Endothelial cell (in vitro differentiated cells): ENCODE data around the gene FOXQ1. TPM values are rescaled to one million over a fixed set of nuclear protein-coding genes. Genes with fewer than 3 reads are reported as not detected.

Experiments used
- DNase-seq: peaks from one replicate; pipeline ENCODE4 v3.0.0; 2021; ENCODE audit warnings: low spot score
- H3K27ac Mint-ChIP-seq: one replicate; pipeline ENCODE4 v1.8.0; 2021; ENCODE audit warnings: mixed read lengths, inconsistent platforms; ENCODE audit not compliant: unreplicated experiment
- H3K27me3 Mint-ChIP-seq: one replicate; pipeline ENCODE4 v1.8.0; 2021; ENCODE audit warnings: mild to moderate bottlenecking, moderate library complexity, mixed read lengths, inconsistent platforms; ENCODE audit not compliant: unreplicated experiment
- H3K36me3 Mint-ChIP-seq: one replicate; pipeline ENCODE4 v1.8.0; 2021; ENCODE audit warnings: mild to moderate bottlenecking, low read depth, mixed read lengths, inconsistent platforms; ENCODE audit not compliant: unreplicated experiment
- H3K4me1 Mint-ChIP-seq: one replicate; pipeline ENCODE4 v1.8.0; 2021; ENCODE audit warnings: mild to moderate bottlenecking, mixed read lengths, inconsistent platforms; ENCODE audit not compliant: unreplicated experiment
- H3K4me3 Mint-ChIP-seq: one replicate; pipeline ENCODE4 v1.8.0; 2021; ENCODE audit warnings: mild to moderate bottlenecking, mixed read lengths, inconsistent platforms; ENCODE audit not compliant: unreplicated experiment
- H3K9me3 Mint-ChIP-seq: one replicate; pipeline ENCODE4 v1.8.0; 2021; ENCODE audit warnings: mixed read lengths, inconsistent platforms; ENCODE audit not compliant: unreplicated experiment
- total RNA-seq: library from RNA; stranded (reverse); fragmentation: NEBNext Ultra II Directional; extraction: Animal tissue kit (Norgen Biotek cat#: 25700); gene quantifications from one replicate; pipeline ENCODE4 v1.2.1, GENCODE V29; 2021; ENCODE audit not compliant: unreplicated experiment
- TF ChIP-seq, protein P1 (sequence below): fragments of 200-600 bp; sonication (generic); IDR thresholded peaks from one replicate; pipeline ENCODE4 v1.5.0; 2021; ENCODE audit warnings: antibody characterized with exemption; ENCODE audit not compliant: unreplicated experiment

FOXQ1 gene
- total RNA-seq, 1 donor from 2014 or later = 0.67 TPM

DNA sequence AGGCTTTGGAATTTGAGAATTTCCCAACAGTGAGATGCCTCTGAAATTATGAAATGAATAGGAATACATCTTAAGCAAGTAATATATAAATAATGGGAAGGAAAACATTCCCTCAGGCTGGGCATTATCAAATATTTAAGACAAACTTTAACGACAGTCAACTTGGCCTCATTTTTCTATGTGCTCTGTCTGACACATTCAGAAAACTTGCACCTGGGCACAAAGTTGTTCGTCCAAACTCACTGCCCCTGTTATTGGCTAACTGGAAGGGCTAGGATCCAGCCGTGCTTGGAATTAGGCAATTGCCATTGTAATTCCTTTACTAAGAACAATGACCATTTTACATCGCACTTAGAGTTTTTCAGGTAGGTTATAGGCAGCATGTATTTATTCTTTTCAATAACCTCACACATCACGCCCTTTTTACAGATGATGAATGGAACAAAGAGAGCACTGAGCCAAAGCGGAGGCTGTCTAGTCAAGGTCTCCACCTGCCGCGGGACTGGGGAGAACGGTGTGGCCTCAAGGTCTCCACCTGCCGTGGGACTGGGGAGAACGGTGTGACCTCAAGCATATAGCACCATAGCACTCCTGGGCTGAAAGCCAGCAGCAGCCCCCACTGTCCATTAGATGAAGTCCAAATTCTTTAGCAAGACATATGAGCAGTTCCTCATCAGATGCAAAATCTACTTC lies 40.7 kb upstream of the FOXQ1 start:
- H3K27me3 Mint-ChIP-seq = no peaks in the 10 kb centered on the region
- no peak overlapping the region for H3K4me3 Mint-ChIP-seq
- TF ChIP-seq, protein P1, sequence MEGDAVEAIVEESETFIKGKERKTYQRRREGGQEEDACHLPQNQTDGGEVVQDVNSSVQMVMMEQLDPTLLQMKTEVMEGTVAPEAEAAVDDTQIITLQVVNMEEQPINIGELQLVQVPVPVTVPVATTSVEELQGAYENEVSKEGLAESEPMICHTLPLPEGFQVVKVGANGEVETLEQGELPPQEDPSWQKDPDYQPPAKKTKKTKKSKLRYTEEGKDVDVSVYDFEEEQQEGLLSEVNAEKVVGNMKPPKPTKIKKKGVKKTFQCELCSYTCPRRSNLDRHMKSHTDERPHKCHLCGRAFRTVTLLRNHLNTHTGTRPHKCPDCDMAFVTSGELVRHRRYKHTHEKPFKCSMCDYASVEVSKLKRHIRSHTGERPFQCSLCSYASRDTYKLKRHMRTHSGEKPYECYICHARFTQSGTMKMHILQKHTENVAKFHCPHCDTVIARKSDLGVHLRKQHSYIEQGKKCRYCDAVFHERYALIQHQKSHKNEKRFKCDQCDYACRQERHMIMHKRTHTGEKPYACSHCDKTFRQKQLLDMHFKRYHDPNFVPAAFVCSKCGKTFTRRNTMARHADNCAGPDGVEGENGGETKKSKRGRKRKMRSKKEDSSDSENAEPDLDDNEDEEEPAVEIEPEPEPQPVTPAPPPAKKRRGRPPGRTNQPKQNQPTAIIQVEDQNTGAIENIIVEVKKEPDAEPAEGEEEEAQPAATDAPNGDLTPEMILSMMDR = no peak
- H3K27ac Mint-ChIP-seq = no peak overlapping the region
- DNase-seq = no peak
- H3K36me3 Mint-ChIP-seq = peaks cover 15% of the 10 kb centered on the region
- peaks cover 4% of the 10 kb centered on the region for H3K4me1 Mint-ChIP-seq
- peaks cover 5% of the 10 kb centered on the region for H3K9me3 Mint-ChIP-seq

DNA sequence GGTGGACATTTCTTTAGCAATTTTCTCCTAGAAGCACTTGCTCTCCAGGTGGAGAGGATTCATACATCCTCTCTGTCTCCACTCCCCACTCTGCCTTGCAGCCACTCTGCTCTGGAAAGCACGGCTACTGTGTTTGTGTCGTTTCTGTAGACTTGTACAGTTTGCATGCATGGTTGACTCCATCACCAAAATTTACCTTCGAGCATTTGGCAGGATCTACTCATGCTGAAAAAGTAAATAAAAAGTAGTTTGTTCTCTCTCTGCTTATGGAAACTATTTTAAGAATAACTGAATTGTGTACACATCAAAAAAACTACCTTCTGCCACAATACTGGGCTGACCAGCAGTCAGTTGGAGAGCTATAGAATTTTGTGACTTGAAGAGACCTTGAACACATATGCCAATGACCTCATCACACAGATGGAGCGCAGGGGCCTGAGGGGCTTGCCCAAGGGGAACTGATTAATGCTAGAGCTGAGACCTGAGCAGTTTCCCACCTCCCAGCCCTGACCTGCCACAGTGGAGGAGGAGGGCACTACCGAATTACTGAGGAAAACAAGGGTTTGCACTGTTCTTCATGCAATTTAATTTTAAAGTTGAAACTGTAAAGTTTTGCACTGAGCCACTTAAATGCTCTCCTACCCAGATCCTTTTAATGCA lies 33.7 kb upstream of the FOXQ1 start:
- Mint-ChIP-seq H3K27ac (no peak overlapping the region), H3K27me3 (peaks cover 5% of the 10 kb centered on the region), H3K4me3 (no peak overlapping the region), H3K4me1 (peaks cover 14% of the 10 kb centered on the region), H3K36me3 (peaks cover 7% of the 10 kb centered on the region), H3K9me3 (no peaks in the 10 kb centered on the region)
- TF ChIP-seq, protein P1 = no peak
- DNase-seq = no peak

DNA sequence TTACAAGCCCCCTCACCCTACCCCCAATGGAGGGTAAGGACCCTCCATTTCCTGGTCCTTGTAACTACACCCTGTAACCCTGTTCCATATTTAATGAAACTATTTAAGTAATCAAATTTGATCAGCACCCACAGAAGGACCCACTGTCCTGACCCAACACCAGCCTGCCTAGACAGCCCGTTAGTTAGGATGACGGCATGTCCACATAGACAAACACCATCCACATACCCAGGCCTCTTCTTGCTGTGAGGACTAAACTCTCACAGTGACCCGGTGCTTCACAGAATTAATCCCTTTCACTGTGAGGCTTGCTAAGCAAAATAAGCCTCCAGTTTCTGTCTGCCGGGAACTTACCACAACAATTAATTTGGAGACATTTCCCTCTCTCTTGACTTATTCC lies 32.8 kb upstream of the FOXQ1 start:
- no peak overlapping the region for H3K27ac Mint-ChIP-seq
- peaks cover 14% of the 10 kb centered on the region for H3K4me1 Mint-ChIP-seq
- DNase-seq = no peak
- H3K4me3 Mint-ChIP-seq = no peak overlapping the region
- TF ChIP-seq, protein P1 = no peak
- no peaks in the 10 kb centered on the region for H3K9me3 Mint-ChIP-seq
- H3K36me3 Mint-ChIP-seq = peaks cover 7% of the 10 kb centered on the region
- H3K27me3 Mint-ChIP-seq = peaks cover 5% of the 10 kb centered on the region

DNA sequence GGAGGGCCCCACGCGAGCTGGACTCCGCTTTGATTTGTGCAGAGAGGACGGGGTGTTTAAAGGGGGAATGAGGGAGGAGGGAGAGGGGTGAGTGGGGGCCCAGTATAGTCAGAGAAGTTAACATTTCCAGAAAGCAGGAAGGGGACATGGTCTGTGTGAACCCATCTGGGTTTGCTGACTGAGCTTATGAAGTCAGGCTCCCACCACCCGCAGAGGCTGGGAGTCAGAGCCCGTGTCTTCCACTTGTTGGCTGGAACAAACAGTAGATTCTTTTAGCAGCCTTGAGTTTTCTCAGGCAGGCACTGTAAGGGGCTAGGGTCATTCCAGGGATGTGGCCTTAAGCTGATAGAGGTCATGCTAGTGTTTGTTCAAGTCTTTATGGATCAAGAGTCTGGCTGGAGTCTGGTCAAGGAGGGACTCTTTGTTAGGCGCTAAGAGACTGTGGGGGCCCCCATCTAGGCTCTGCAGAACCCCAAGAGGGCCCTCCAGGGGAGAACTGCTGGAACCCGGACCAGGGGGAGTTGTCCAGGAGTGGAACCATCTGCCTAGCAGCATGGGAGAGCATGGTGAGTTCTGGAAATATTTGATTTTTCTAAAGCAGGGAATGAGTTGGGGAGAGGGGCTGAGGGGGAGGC lies 31.1 kb upstream of the FOXQ1 start:
- H3K27ac Mint-ChIP-seq = no peak overlapping the region
- TF ChIP-seq, protein P1 = no peak
- no peak overlapping the region for H3K4me3 Mint-ChIP-seq
- H3K9me3 Mint-ChIP-seq = no peaks in the 10 kb centered on the region
- H3K4me1 Mint-ChIP-seq = peaks cover 25% of the 10 kb centered on the region
- no peak for DNase-seq
- peaks cover 5% of the 10 kb centered on the region for H3K27me3 Mint-ChIP-seq
- no peaks in the 10 kb centered on the region for H3K36me3 Mint-ChIP-seq

DNA sequence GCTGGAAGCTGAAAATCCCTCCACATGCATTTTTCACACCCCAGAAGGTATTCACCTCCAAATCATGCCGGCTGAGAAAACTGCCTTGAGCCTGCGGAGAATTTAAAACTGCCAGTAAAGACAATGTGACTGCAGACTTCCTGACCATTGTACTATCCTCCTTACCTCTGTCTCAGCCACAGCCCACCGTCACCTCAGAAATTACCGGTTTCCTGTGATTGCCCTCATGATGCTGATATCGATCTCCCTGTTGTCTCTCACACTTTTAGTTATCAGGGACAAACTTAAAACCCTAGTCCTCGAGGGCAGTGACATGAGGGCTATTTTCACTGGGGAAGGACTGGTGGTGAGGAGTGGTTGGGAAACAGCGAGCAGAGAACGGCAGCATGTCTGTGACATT lies 30.2 kb upstream of the FOXQ1 start:
- Mint-ChIP-seq H3K9me3 (no peaks in the 10 kb centered on the region), H3K36me3 (no peaks in the 10 kb centered on the region), H3K27ac (no peak overlapping the region), H3K4me1 (peaks cover 33% of the 10 kb centered on the region), H3K27me3 (peaks cover 5% of the 10 kb centered on the region), H3K4me3 (no peak overlapping the region)
- TF ChIP-seq, protein P1 = no peak
- DNase-seq = no peak
